Measurements from ENCODE around the gene FBXW11. TPM values are rescaled to one million over a fixed set of nuclear protein-coding genes. Genes with fewer than 3 reads are reported as not detected.
"Not testable (repeated sequence)": the region's sequence is repeated elsewhere in the genome, so short reads cannot be mapped to it uniquely, and the experiment has no call there.

FBXW11 gene
- total RNA-seq, 1 donor: 40.0 TPM

GRCh38 chr5:171938358-171938757, 68.1 kb downstream of the FBXW11 start:
- Histone ChIP-seq H3K9me3 (ENCODE audit: low read depth, low read length) (no peaks in the 10 kb centered on the region), H3K27me3 (ENCODE audit: insufficient read depth, low read length) (no peaks in the 10 kb centered on the region), H3K4me1 (ENCODE audit: insufficient read depth, low read length) (peaks cover 9% of the 10 kb centered on the region), H3K4me3 (ENCODE audit: low read length) (no peak overlapping the region)

DNA sequence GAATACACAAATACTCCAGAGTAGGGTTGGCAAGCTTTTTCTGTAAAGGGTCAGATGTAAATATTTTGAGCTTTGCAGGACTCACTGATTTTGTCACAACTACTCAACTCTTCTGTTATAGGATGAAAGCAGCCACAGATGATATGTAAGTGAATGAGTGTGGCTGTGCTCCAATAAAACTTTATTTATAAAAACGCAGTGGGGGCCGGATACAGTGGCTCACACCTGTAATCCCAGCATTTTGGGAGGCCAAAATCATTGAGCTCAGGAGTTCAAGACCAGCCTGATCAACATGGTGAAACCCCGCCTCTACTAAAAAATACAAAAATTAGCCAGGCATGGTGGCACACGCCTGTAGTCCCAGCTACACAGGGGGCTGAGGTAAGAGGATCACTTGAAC, 69.1 kb downstream of the FBXW11 start:
- H3K9me3 ChIP-seq (ENCODE audit: low read depth, low read length): no peaks in the 10 kb centered on the region
- no peaks in the 10 kb centered on the region for H3K27me3 ChIP-seq (ENCODE audit: insufficient read depth, low read length)
- H3K4me3 ChIP-seq (ENCODE audit: low read length): no peak overlapping the region
- H3K4me1 ChIP-seq (ENCODE audit: insufficient read depth, low read length): peaks cover 7% of the 10 kb centered on the region

DNA sequence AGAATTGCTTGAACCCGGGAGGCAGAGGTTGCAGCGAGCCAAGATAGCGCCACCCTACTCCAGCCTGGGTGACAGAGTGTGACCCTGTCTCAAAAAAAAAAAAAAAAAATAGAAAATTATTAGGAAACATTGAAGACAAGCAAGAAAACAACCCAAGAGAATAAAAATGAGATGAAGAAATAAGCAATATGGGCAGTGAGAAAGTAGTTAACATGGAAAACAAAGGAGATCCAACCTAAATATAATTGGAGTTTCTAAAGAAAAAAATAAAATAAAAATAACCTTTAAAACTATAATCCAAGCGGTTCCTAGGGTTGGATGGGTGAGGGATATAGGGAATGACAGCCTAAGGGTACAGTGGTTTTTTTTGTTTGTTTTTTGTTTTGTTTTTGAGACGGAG, 71.9 kb downstream of the FBXW11 start:
- Histone ChIP-seq H3K4me3 (ENCODE audit: low read length) (no peak overlapping the region), H3K4me1 (ENCODE audit: insufficient read depth, low read length) (no peaks in the 10 kb centered on the region), H3K9me3 (ENCODE audit: low read depth, low read length) (no peaks in the 10 kb centered on the region), H3K27me3 (ENCODE audit: insufficient read depth, low read length) (no peaks in the 10 kb centered on the region)

- Histone ChIP-seq H3K4me3 (ENCODE audit: low read length) (no peak overlapping the region), H3K9me3 (ENCODE audit: low read depth, low read length) (no peaks in the 10 kb centered on the region), H3K27me3 (ENCODE audit: insufficient read depth, low read length) (no peaks in the 10 kb centered on the region), H3K4me1 (ENCODE audit: insufficient read depth, low read length) (peaks cover 4% of the 10 kb centered on the region)
Measured at GRCh38 chr5:171931163-171931562, 75.3 kb downstream of the FBXW11 start.

- Histone ChIP-seq H3K9me3 (ENCODE audit: low read depth, low read length) (no peaks in the 10 kb centered on the region), H3K27me3 (ENCODE audit: insufficient read depth, low read length) (no peaks in the 10 kb centered on the region), H3K4me3 (ENCODE audit: low read length) (no peak overlapping the region), H3K4me1 (ENCODE audit: insufficient read depth, low read length) (peaks cover 6% of the 10 kb centered on the region)
Measured at GRCh38 chr5:171927345-171927941, 79.0 kb downstream of the FBXW11 start.

GRCh38 chr5:171926311-171926710, 80.1 kb downstream of the FBXW11 start:
- Histone ChIP-seq H3K27me3 (ENCODE audit: insufficient read depth, low read length) (no peaks in the 10 kb centered on the region), H3K4me1 (ENCODE audit: insufficient read depth, low read length) (peaks cover 6% of the 10 kb centered on the region)

DNA sequence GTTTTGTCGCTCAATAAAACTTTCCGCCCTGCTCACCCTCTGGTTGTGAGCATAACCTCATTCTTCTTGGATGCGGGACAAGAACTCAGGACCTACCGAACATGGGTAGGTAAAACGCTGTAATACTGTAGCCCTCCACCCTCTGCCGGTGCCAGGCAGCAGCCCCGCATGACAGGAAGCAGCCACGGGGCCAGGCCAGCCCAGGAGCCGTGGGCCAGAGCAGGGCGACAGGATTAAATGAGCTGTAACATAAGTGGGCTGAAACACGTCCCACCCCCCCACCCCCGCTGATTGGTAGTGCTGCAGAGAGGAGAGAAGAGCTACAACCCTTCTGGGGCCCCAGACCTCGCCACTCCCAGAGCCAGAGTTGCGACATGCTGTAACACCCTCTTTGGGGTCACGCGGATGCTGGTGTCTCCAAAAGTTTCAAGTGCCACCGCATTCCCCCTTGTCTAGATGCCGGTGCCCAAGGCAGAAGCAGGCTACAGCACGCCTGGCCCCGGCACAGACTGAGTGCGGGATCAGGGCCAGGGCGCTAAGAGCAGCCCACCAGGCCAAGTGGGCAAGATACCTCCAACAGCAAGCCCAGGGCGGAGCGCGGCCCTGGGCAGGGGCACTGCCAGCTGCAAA, 81.8 kb downstream of the FBXW11 start:
- Histone ChIP-seq H3K4me3 (ENCODE audit: low read length) (no peak overlapping the region), H3K27me3 (ENCODE audit: insufficient read depth, low read length) (no peaks in the 10 kb centered on the region), H3K4me1 (ENCODE audit: insufficient read depth, low read length) (peaks cover 6% of the 10 kb centered on the region), H3K9me3 (ENCODE audit: low read depth, low read length) (no peaks in the 10 kb centered on the region)

More at GRCh38 chr5:171926311-171926710, 80.1 kb downstream of the FBXW11 start:
- no peak overlapping the region for H3K4me3 ChIP-seq (ENCODE audit: low read length)
- H3K9me3 ChIP-seq (ENCODE audit: low read depth, low read length): no peaks in the 10 kb centered on the region

DNA sequence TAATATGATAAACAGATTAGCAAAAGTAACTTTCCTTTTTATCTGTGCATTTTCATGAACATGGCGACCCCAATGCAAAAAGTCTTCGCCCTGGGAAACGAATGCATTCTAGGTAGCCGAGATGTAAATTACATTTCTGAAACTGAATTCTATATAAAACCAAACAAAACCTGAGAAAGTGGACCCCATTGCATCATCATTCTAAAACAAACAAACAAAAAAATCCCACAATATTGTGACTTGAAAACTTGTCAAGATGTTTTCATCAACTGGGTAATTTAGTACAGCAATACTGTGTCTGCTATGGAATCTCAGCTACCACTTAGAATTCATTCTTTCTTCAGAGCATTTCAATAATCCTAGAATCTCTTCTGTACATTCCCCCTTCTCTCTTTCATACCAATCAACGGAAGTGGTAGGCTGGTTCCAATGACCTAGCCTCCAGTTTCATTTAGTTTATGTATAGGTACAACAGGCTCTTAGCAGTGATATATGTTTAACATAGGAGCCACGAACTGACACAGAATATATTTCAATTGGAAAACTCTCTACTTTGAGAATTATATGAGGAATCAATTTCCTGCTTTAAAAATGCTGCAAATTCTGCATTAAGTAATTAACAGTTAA, 85.6 kb downstream of the FBXW11 start:
- Histone ChIP-seq H3K4me3 (ENCODE audit: low read length) (no peak overlapping the region), H3K27me3 (ENCODE audit: insufficient read depth, low read length) (no peaks in the 10 kb centered on the region), H3K4me1 (ENCODE audit: insufficient read depth, low read length) (peaks cover 10% of the 10 kb centered on the region), H3K9me3 (ENCODE audit: low read depth, low read length) (no peaks in the 10 kb centered on the region)

GRCh38 chr5:171915700-171916099, 90.7 kb downstream of the FBXW11 start:
- H3K9me3 ChIP-seq (ENCODE audit: low read depth, low read length); H3K4me3 ChIP-seq (ENCODE audit: low read length); H3K27me3 ChIP-seq (ENCODE audit: insufficient read depth, low read length): not testable (repeated sequence)
- peaks cover 17% of the 10 kb centered on the region for H3K4me1 ChIP-seq (ENCODE audit: insufficient read depth, low read length)

DNA sequence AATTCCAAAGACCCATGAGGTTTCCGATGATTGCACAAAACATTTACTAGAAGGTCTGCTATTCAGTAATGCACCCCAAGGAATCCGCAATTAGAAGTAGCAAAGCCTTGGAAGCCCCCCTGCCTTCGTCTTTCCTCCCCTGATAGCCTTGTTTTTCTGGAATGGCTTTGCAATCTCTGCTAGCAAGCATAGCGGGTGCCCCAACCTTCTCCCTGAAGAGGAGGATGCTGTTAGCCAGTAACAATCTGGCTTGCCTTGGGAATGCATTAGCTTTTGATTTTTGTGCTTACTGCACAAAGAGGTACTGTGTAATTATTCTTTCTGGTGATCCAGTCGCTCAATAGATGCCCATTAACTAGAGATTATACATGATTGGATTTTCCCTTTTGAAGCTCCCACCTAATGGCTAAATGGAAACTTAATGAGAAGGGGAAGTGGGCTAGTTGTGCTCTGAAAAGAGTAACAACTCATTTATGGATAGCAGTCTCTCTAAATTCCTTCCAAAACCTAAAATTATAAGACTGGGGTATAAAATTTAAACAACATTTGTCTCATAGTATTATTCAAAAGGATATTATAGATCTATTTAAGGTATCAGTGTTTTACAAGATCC, 91.6 kb downstream of the FBXW11 start:
- Histone ChIP-seq H3K4me3 (ENCODE audit: low read length) (no peak overlapping the region), H3K27me3 (ENCODE audit: insufficient read depth, low read length) (no peaks in the 10 kb centered on the region), H3K9me3 (ENCODE audit: low read depth, low read length) (no peaks in the 10 kb centered on the region), H3K4me1 (ENCODE audit: insufficient read depth, low read length) (peaks cover 17% of the 10 kb centered on the region)

- Histone ChIP-seq H3K9me3 (ENCODE audit: low read depth, low read length) (no peaks in the 10 kb centered on the region), H3K27me3 (ENCODE audit: insufficient read depth, low read length) (no peaks in the 10 kb centered on the region), H3K4me1 (ENCODE audit: insufficient read depth, low read length) (peaks cover 16% of the 10 kb centered on the region), H3K4me3 (ENCODE audit: low read length) (no peak overlapping the region)
Measured at GRCh38 chr5:171913987-171914273, 92.5 kb downstream of the FBXW11 start.

DNA sequence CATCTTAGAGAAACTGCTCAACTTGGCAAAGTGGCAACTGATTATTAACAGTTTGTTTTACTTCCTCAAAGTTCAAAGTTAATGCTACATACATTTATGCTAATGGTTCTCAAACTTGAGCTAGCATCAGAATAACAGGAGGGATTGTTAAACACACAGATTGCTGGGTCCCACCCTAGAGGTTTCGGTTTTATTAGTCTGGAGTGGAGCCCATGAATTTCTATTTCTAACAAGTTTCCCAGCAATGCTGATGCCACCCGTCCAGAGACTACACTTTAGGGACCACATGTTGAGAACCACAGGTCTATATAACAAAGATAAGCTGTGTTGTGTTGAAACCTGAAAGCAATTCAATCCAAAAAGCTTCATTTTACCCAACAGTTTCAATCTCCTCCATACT, 95.3 kb downstream of the FBXW11 start:
- Histone ChIP-seq H3K4me3 (ENCODE audit: low read length) (no peak overlapping the region), H3K4me1 (ENCODE audit: insufficient read depth, low read length) (peaks cover 13% of the 10 kb centered on the region), H3K9me3 (ENCODE audit: low read depth, low read length) (no peaks in the 10 kb centered on the region), H3K27me3 (ENCODE audit: insufficient read depth, low read length) (no peaks in the 10 kb centered on the region)

GRCh38 chr5:171908638-171909037, 97.8 kb downstream of the FBXW11 start:
- no peak overlapping the region for H3K4me3 ChIP-seq (ENCODE audit: low read length)
- no peaks in the 10 kb centered on the region for H3K27me3 ChIP-seq (ENCODE audit: insufficient read depth, low read length)
- peaks cover 30% of the 10 kb centered on the region for H3K4me1 ChIP-seq (ENCODE audit: insufficient read depth, low read length)
- no peaks in the 10 kb centered on the region for H3K9me3 ChIP-seq (ENCODE audit: low read depth, low read length)

GRCh38 chr5:171907725-171908343, 98.6 kb downstream of the FBXW11 start:
- no peaks in the 10 kb centered on the region for H3K9me3 ChIP-seq (ENCODE audit: low read depth, low read length)
- no peaks in the 10 kb centered on the region for H3K27me3 ChIP-seq (ENCODE audit: insufficient read depth, low read length)
- H3K4me1 ChIP-seq (ENCODE audit: insufficient read depth, low read length): peaks cover 27% of the 10 kb centered on the region
- H3K4me3 ChIP-seq (ENCODE audit: low read length): no peak overlapping the region

Measured in mononuclear cell (primary cell).